Calu3 (cell line): ENCODE data around the gene KDSR. TPM values are rescaled to one million over a fixed set of nuclear protein-coding genes. Genes with fewer than 3 reads are reported as not detected.

Experiments used
- BruUV-seq: library from RNA; stranded (reverse); fragments of 400-500 nt; replicated peaks from 2 replicates; lab custom pipeline; 2021; lab: Mats Ljungman, UMichigan
- CTCF ChIA-PET: fragments of 300-600 bp; sonication (Branson Sonifier 250); formaldehyde crosslinking; loops from one replicate; lab custom pipeline; 2022; ENCODE audit warnings: antibody characterized with exemption; lab: Charles Lee
- DNase-seq: peaks from one replicate; pipeline ENCODE4 v3.0.0; 2022
- H3K27ac Mint-ChIP-seq: one replicate; pipeline ENCODE4 v1.8.0; 2022; ENCODE audit warnings: mixed read lengths; ENCODE audit not compliant: unreplicated experiment
- H3K27me3 Mint-ChIP-seq: one replicate; pipeline ENCODE4 v1.8.0; 2022; ENCODE audit warnings: mixed read lengths; ENCODE audit not compliant: unreplicated experiment
- H3K36me3 Mint-ChIP-seq: one replicate; pipeline ENCODE4 v1.8.0; 2022; ENCODE audit warnings: mild to moderate bottlenecking, moderate library complexity, mixed read lengths; ENCODE audit not compliant: insufficient read depth, unreplicated experiment
- H3K4me1 Mint-ChIP-seq: one replicate; pipeline ENCODE4 v1.8.0; 2022; ENCODE audit warnings: mild to moderate bottlenecking, low read depth, mixed read lengths; ENCODE audit not compliant: unreplicated experiment
- H3K4me3 Mint-ChIP-seq: one replicate; pipeline ENCODE4 v1.8.0; 2022; ENCODE audit warnings: mild to moderate bottlenecking, low read depth, moderate library complexity, mixed read lengths; ENCODE audit not compliant: unreplicated experiment
- H3K9me3 Mint-ChIP-seq: one replicate; pipeline ENCODE4 v1.8.0; 2022; ENCODE audit warnings: low read depth, mixed read lengths; ENCODE audit not compliant: unreplicated experiment
- CTCF ChIP-seq: fragments of 200-600 bp; IDR thresholded peaks from one replicate; pipeline ENCODE4 v1.8.0; 2022; ENCODE audit warnings: antibody characterized with exemption; ENCODE audit not compliant: unreplicated experiment
- intact Hi-C: fragments of 100-400 bp; cut with micrococcal nuclease; formaldehyde crosslinking; loops from one replicate; pipeline ENCODE4 v1.10.0; 2022; ENCODE audit not compliant: unreplicated experiment
- total RNA-seq: library from RNA; stranded (reverse); gene quantifications from 2 replicates; pipeline ENCODE4 v1.2.3, GENCODE V29; 2022

Gene KDSR
- total RNA-seq, 1 experiment from 2014 or later, result 53.3 TPM

DNA sequence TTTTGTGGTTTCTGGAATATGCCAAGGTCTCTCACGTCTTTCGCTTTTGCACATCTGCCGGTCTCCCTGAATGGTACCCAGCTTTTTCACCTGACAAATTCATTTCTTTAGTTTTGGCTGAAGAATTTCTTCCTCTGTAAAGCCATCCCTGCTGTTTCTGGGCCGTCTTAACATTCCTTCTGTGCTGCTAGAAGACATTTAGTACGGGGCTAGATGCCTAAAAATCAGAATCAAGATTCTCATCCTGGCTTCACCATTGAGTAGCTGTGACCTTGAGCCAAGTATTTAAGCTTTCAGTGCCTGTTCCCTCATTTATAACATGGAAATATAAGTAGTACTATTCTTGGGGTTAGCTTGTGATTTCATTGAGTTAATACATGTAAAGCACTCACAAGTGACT is 41.0 kb downstream of the KDSR start:
- Mint-ChIP-seq H3K4me3 (no peak overlapping the region), H3K27me3 (no peaks in the 10 kb centered on the region), H3K36me3 (peaks cover 13% of the 10 kb centered on the region), H3K9me3 (no peaks in the 10 kb centered on the region), H3K4me1 (peaks cover 12% of the 10 kb centered on the region), H3K27ac (no peak overlapping the region)
- CTCF ChIA-PET, result interaction anchor here (0.7 kb wide), 1 partner anchor 183 kb away, joined by 5 read pairs; no protein-coding TSS in a partner anchor
- BruUV-seq, result no TSS peak
- TF ChIP-seq CTCF, result no peak
- DNase-seq, result no peak
- intact Hi-C loops, result no loop called here

DNA sequence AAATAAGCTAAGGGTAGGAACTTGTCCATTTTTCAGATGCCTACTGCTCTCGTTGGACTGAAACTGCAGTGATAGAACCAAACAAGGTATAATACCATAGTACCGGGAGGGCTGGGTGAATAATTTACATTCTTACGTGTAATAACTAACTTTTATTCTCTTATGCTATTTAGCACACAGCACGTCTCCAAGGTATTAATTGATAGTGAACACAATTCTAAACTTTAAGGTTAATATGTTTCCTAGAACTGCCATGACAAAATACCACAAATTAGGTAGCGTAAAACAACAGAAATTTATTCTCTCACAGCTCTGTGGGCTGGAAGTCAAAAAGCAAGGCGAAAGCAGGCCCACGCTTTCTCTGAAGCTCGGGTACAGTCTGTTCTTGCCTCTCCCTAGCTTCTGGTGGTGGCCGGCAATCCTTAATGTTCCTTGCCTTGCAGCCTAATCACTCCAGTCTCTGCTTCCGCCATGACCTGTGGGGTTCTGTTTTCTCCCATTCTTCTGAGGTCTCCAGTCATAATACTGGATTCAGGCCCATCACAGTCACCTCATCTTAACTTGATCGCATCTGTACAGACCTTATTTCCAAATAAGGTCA is 41.8 kb downstream of the KDSR start:
- no peak for TF ChIP-seq CTCF
- Mint-ChIP-seq H3K9me3 (no peaks in the 10 kb centered on the region), H3K36me3 (peaks cover 14% of the 10 kb centered on the region), H3K27ac (no peak overlapping the region), H3K4me1 (peaks cover 12% of the 10 kb centered on the region), H3K4me3 (no peak overlapping the region), H3K27me3 (no peaks in the 10 kb centered on the region)
- BruUV-seq, result no TSS peak
- intact Hi-C loops, result no loop called here
- DNase-seq, result no peak
- CTCF ChIA-PET, result no interaction called here

GRCh38 chr18:63322908-63323634 is 43.9 kb downstream of the KDSR start:
- H3K4me1 Mint-ChIP-seq, result peaks cover 24% of the 10 kb centered on the region
- peak; percentile 60 for DNase-seq
- no peaks in the 10 kb centered on the region for H3K9me3 Mint-ChIP-seq
- no peak overlapping the region for H3K4me3 Mint-ChIP-seq
- intact Hi-C loops, result loop anchor here (1.0 kb wide), 2 partner anchors 192 to 307 kb away; no protein-coding TSS in a partner anchor
- peak; percentile 69 for TF ChIP-seq CTCF
- peaks cover 26% of the 10 kb centered on the region for H3K36me3 Mint-ChIP-seq
- BruUV-seq, result no TSS peak
- H3K27me3 Mint-ChIP-seq, result peaks cover 16% of the 10 kb centered on the region
- CTCF ChIA-PET, result interaction anchor here (0.7 to 2.9 kb wide), 7 partner anchors 9 to 307 kb away, joined by 3 to 14 read pairs (median 4); no protein-coding TSS in a partner anchor
- H3K27ac Mint-ChIP-seq, result peak overlapping the region; percentile 38

DNA sequence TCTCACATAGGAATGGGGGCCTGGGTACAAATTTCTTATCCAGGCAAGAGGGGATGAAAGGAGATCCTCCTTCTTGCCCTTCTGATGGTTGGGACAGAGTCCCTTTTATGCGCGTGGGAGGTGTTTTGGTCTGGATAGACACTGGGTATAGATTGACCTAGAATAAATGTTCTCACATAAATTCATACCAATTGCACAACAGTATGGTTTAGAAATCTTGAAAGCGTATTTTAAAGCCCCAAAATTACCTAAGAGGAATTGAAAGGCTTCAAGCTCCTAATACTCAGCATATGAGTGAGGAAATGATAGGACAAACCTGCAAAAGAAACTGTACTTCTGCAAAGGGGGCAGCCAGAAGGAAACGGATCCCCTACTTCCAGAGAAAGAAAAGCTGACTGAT is 44.8 kb downstream of the KDSR start:
- no peak overlapping the region for H3K27ac Mint-ChIP-seq
- H3K4me1 Mint-ChIP-seq, result peaks cover 24% of the 10 kb centered on the region
- DNase-seq, result no peak
- no peak overlapping the region for H3K4me3 Mint-ChIP-seq
- no TSS peak for BruUV-seq
- TF ChIP-seq CTCF, result no peak
- peaks cover 24% of the 10 kb centered on the region for H3K27me3 Mint-ChIP-seq
- peaks cover 26% of the 10 kb centered on the region for H3K36me3 Mint-ChIP-seq
- H3K9me3 Mint-ChIP-seq, result no peaks in the 10 kb centered on the region
- intact Hi-C loops, result no loop called here
- CTCF ChIA-PET, result interaction anchor here (0.8 to 2.9 kb wide), 3 partner anchors 11 to 306 kb away, joined by 4 to 14 read pairs (median 4); no protein-coding TSS in a partner anchor
